SKM-1 (cell line): ENCODE data around the gene SLC6A18.
"Not testable (repeated sequence)": the region's sequence is repeated elsewhere in the genome, so short reads cannot be mapped to it uniquely, and the experiment has no call there.

ENCODE experiments used
- DNase-seq: peaks from one replicate; lab custom pipeline; 2025; ENCODE audit not compliant: unreplicated experiment; lab: John Stamatoyannopoulos, UW

SLC6A18 gene

DNA sequence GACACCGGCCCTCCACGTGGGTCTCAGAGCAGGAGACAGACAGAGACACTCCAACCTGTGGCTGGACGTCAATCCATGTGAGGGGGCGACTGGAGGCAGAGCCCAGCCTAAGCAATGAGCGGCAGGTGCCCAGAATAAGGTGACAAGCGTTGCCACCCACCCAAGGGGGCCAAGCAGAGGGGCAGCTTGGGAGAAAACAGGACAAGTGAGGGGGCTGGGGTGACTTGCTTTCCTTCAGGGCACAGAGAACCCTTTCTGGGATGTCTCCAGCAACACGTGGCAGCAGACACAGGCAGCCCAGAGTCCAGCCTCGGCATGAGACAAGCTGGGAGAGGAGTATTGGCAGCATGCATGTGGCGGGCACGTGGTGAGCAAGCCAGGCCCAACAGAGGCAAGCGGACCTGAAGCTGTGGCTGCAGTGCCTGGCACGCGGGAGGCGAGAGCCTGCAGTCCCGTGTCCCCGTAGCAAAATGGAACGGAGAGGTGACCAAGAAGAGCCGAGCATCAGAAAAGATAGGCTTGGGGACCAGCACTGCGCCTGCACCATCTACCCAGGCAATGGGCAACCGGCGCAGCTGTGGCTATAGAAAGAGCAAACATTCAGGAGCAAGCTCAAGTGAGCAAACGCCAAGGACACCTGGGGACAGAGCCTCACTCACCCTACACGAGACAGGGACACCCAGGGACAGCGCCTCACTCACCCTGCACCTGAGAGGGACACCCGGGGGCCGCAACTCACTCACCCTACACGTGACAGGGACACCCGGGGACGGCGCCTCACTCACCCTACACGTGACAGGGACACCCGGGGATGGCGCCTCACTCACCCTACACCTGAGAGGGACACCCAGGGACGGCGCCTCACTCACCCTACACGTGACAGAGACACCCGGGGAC lies 63.5 kb downstream of the SLC6A18 start:
- no peak for DNase-seq

DNA sequence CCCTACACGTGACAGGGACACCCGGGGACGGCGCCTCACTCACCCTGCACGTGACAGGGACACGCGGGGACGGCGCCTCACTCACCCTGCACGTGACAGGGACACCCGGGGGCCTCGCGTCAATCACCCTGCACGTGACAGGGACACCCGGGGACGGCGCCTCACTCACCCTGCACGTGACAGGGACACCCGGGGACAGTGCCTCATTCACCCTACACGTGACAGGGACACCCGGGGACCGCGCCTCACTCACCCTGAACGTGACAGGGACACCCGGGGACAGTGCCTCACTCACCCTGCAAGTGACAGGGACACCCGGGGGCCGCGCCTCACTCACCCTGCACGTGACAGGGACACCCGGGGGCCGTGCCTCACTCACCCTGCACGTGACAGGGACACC lies 64.4 kb downstream of the SLC6A18 start:
- DNase-seq = not testable (repeated sequence)

DNA sequence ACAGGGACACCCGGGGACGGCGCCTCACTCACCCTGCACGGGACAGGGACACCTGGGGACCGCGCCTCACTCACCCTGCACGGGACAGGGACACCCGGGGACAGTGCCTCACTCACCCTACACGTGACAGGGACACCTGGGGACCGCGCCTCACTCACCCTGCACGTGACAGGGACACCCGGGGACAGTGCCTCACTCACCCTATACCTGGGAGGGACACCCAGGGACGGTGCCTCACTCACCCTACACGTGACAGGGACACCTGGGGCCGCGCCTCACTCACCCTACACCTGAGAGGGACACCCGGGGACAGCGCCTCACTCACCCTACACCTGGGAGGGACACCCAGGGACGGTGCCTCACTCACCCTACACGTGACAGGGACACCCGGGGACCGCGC lies 65.8 kb downstream of the SLC6A18 start:
- DNase-seq = not testable (repeated sequence)

DNA sequence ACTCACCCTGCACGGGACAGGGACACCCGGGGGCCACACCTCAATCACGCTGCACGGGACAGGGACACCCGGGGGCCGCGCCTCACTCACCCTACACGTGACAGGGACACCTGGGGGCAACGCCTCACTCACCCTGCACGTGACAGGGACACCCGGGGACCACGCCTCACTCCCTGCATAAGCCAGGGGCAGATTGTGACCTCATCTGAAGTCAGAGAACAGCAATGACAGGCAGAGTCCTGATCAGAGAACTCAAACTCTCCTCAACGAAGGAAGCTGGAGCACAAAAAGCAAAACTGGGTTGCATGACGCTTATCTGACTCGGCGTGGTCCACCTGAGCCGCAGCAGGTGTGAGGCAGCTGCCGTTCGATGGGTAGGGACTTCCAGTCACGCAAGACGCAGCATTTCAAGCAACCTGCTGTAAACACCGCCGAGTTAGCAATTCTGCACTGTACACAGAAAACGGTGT lies 66.5 kb downstream of the SLC6A18 start:
- no peak for DNase-seq

DNA sequence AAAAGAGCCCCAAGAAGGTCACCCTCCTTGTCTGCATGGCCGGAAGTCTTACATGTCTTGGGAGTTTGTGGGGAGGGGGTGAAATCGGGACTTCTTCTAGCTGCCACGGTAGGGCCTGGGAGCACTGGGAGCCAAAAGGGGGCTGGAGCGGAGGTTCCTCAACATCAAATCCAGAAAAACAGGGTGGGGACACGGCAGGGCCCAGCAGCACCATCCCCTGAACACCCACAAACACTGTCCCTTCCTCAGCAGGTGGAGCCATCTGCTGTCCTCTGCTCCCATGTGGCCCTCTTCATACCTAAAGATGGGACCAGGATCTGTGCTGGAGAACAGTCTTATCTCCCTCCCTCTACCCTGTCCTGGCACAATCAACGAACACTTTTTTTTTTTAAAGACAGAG lies 67.0 kb downstream of the SLC6A18 start:
- DNase-seq = no peak

DNA sequence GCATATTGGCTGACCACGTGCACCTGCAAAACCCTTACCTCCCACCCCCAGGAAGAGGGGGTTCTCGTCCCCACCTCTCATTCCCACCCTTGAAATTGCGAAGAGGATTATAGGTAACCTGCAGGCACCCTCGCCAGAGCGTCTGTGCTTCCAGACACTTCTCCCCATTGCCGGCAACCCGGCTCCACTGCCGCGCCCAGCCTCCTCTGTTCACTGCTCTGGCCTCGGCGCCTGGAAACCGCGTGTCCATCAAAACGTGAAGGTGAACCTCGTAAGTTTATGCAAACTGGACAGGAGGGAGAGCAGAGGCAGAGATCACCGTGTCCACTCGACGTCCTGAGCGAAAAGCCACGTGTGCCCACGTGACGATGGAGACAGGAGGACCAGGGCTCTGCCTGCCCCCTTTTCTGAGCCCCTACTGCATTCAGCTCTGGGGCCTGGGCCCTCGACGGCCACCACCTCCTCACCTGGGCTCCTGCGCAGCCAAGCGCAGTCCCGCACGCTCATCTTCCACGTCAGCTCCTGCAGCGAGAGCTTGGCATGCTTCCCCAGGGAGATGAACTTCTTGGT lies 67.8 kb downstream of the SLC6A18 start:
- no peak for DNase-seq

DNA sequence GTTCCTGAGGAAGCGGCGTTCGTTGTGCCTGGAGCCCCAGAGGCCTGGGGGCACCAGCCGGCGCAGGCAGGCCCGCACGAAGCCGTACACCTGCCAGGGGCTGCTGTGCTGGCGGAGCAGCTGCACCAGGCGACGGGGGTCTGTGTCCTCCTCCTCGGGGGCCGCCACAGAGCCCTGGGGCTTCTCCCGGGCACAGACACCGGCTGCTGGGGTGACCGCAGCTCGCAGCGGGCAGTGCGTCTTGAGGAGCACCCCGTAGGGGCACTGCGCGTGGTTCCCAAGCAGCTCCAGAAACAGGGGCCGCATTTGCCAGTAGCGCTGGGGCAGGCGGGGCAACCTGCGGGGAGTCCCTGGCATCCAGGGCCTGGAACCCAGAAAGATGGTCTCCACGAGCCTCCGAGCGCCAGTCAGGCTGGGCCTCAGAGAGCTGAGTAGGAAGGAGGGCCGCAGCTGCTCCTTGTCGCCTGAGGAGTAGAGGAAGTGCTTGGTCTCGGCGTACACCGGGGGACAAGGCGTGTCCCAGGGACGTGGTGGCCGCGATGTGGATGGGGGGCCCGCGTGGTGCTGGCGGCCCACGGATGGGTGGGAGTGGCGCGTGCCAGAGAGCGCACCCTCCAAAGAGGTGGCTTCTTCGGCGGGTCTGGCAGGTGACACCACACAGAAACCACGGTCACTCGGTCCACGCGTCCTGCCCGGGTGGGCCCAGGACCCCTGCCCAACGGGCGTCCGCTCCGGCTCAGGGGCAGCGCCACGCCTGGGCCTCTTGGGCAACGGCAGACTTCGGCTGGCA lies 68.4 kb downstream of the SLC6A18 start:
- DNase-seq = no peak

DNA sequence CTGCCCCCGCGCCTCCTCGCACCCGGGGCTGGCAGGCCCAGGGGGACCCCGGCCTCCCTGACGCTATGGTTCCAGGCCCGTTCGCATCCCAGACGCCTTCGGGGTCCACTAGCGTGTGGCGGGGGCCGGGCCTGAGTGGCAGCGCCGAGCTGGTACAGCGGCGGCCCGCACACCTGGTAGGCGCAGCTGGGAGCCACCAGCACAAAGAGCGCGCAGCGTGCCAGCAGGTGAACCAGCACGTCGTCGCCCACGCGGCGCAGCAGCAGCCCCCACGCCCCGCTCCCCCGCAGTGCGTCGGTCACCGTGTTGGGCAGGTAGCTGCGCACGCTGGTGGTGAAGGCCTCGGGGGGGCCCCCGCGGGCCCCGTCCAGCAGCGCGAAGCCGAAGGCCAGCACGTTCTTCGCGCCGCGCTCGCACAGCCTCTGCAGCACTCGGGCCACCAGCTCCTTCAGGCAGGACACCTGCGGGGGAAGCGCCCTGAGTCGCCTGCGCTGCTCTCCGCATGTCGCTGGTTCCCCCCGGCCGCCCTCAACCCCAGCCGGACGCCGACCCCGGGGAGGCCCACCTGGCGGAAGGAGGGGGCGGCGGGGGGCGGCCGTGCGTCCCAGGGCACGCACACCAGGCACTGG lies 69.1 kb downstream of the SLC6A18 start:
- DNase-seq = no peak

DNA sequence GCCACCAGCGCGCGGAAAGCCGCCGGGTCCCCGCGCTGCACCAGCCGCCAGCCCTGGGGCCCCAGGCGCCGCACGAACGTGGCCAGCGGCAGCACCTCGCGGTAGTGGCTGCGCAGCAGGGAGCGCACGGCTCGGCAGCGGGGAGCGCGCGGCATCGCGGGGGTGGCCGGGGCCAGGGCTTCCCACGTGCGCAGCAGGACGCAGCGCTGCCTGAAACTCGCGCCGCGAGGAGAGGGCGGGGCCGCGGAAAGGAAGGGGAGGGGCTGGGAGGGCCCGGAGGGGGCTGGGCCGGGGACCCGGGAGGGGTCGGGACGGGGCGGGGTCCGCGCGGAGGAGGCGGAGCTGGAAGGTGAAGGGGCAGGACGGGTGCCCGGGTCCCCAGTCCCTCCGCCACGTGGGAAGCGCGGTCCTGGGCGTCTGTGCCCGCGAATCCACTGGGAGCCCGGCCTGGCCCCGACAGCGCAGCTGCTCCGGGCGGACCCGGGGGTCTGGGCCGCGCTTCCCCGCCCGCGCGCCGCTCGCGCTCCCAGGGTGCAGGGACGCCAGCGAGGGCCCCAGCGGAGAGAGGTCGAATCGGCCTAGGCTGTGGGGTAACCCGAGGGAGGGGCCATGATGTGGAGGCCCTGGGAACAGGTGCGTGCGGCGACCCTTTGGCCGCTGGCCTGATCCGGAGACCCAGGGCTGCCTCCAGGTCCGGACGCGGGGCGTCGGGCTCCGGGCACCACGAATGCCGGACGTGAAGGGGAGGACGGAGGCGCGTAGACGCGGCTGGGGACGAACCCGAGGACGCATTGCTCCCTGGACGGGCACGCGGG lies 69.9 kb downstream of the SLC6A18 start, which contains the start of gene TERT:
TSS of gene TERT (minus strand) at position 234 of the 815 bp plus-strand sequence. CDS start at position 155, 79 bp downstream.
- DNase-seq = no peak

DNA sequence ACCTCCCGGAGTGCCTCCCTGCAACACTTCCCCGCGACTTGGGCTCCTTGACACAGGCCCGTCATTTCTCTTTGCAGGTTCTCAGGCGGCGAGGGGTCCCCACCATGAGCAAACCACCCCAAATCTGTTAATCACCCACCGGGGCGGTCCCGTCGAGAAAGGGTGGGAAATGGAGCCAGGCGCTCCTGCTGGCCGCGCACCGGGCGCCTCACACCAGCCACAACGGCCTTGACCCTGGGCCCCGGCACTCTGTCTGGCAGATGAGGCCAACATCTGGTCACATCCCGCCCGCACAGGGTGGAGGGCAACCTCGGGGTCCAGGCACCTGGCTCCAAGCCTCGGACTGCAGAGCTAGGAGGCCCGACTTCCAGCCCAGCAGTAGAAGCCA lies 70.5 kb downstream of the SLC6A18 start:
- DNase-seq = no peak
